Measurements from ENCODE around the gene PPFIBP2.

- TF ChIP-seq CSDC2 (CRISPR knock-in tag; IDR thresholded peaks at IDR 0.05) = no peak
- no peak for TF ChIP-seq ISL1 (CRISPR knock-in tag; IDR thresholded peaks at IDR 0.05)
Observed at GRCh38 chr11:7604331-7604955, 90.6 kb downstream of the PPFIBP2 start.

Measured in SK-N-SH treated with all-trans-retinoic acid at 6 μM for 48 hours (cell line).